Measurements from ENCODE around the gene TNFRSF13B. TPM values are rescaled to one million over a fixed set of nuclear protein-coding genes. Genes with fewer than 3 reads are reported as not detected.

TNFRSF13B gene
- total and polyA plus RNA-seq, 10 of the 15 experiments (the other 5 are each of a cell fraction or from before 2014, with no cell fraction given) = 15.5 to 231 (median 119) TPM

DNA sequence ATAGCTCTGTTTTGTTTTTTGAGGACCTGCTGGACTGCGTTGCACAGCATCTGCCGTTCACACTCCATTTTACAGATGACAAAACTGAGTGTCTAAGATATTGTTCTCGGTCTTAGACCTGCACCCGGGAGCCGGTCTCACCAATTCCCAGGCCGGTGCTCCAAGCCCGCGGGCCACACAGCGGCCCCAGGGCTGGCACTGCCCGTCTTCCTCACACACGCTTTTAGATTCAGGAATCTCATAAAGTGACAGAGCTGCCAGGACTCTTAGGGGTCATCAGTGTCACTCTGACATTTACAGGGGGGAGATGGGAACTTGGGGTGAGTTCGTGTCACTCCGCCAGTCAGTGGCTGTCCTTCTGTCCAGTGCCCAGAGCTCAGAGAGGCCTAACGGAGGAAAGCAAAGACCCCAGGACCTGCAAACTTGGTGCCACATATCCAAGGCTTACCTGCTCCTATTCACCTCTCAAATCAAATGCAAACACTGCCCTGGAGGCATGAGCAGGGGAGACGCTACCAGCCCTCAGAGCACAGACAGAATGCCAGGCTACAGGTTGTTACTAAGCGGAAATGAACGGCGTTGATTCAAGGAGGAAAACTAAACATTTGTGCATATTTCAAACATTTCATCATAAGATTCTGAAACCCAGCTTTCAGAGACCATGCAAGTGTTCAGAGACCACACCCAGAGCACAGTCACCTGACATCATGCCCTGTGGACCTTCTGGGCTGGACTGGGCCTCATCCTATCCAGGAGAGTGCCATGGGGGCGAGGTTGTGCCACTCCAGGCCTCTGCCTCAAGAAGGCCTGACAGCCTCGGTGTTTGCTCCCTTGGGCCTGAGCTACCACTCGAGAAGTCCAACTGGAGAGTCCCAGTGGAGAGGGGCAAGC, 29.5 kb downstream of the TNFRSF13B start (continued):
- TF ChIP-seq, protein P1, sequence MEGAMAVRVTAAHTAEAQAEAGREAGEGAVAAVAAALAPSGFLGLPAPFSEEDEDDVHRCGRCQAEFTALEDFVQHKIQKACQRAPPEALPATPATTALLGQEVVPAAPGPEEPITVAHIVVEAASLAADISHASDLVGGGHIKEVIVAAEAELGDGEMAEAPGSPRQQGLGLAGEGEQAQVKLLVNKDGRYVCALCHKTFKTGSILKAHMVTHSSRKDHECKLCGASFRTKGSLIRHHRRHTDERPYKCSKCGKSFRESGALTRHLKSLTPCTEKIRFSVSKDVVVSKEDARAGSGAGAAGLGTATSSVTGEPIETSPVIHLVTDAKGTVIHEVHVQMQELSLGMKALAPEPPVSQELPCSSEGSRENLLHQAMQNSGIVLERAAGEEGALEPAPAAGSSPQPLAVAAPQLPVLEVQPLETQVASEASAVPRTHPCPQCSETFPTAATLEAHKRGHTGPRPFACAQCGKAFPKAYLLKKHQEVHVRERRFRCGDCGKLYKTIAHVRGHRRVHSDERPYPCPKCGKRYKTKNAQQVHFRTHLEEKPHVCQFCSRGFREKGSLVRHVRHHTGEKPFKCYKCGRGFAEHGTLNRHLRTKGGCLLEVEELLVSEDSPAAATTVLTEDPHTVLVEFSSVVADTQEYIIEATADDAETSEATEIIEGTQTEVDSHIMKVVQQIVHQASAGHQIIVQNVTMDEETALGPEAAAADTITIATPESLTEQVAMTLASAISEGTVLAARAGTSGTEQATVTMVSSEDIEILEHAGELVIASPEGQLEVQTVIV (IDR thresholded peaks at IDR 0.05; ENCODE audit: borderline replicate concordance, partially characterized antibody) = no peak
- TF ChIP-seq SP1 (IDR thresholded peaks at IDR 0.05; ENCODE audit: low read depth, low read length) (no peak), CREB1 (IDR thresholded peaks at IDR 0.05; ENCODE audit: low read depth) (no peak), SMARCA5 (IDR thresholded peaks at IDR 0.05) (no peak), TCF7 (IDR thresholded peaks at IDR 0.05; ENCODE audit: borderline replicate concordance) (no peak), SIX5 (IDR thresholded peaks at IDR 0.05; ENCODE audit: low read depth, low read length, severe bottlenecking) (no peak), SREBF1 (IDR thresholded peaks at IDR 0.05; ENCODE audit: low read length) (no peak)

DNA sequence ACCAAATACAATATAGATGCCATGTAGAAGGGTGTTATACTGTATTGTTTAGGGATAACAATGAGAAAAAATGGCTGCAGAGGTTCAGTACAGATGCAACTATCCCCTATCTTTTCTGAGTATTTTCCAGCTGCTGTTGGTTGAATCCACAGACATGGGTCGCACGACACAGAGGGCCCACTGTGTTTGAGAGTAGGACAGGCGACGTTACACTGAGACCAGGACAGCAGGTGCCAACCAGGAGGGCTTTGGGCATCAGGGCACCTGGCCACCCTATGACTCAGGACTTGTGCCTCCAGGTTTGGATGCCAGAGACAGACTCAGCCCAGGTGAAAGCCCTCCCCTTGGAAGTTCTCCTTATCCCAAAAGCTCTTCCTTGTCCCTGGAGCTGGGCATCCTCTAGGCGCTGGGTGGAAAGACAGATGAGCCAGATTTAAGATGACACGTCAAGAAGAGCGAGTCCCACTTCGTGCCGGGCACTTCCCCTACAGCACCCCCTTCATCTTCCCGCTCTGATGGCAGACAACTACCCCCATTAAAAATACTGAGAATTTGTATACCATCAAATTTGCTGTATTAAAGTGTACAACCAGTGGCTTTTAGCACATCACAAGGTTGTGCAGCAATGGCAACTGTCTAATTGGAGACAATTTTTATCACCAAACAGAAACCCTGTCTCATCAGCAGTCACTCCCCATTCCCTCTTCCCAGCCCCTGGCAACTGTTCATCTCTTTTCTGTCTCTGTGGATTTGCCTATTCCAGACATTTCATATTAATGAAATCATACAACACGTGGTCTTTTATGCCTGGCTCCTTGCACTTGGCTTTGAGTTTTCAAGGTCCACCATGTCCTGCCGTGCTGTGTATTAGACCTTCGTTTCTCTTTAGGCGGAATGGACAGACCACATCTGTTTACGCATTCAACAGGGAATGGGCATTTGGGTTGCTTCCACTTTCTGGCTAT, 30.6 kb downstream of the TNFRSF13B start:
- ChIA-PET POLR2A (no interaction called here), SMC1A (ENCODE audit: uncharacterized antibody, unreplicated experiment) (no interaction called here), CTCF (no interaction called here), RAD21 (ENCODE audit: unreplicated experiment) (no interaction called here)
- no peak for ATAC-seq
- peaks cover 64 to 79% of the 10 kb centered on the region in 2 experiments for H3K36me3 ChIP-seq (ENCODE audit: control insufficient read depth in 2 of 2, insufficient read depth in 2 of 2, low read length in 1 of 2)
- no peak overlapping the region for H3K4me2 ChIP-seq (ENCODE audit: control insufficient read depth, insufficient read depth)
- no peak overlapping the region for H3K9ac ChIP-seq (ENCODE audit: control insufficient read depth, insufficient read depth, low read length)
- in situ Hi-C loops (cut with MboI) = no loop called here
- H3K79me2 ChIP-seq (ENCODE audit: control insufficient read depth, insufficient read depth, low read length) = peaks cover 38% of the 10 kb centered on the region
- H4K20me1 ChIP-seq (ENCODE audit: control insufficient read depth, insufficient read depth) = no peaks in the 10 kb centered on the region; the same call in 1 of the 2 replicates
- no peaks in the 10 kb centered on the region for H3K9me3 ChIP-seq (replicated peaks; ENCODE audit: control insufficient read depth, insufficient read depth, low read length)
- H2AFZ ChIP-seq (ENCODE audit: control insufficient read depth, low read depth, low read length) = no peak overlapping the region
- intact Hi-C loops (cut with micrococcal nuclease; ENCODE audit: unreplicated experiment) = loop anchor here (10.0 kb wide), 1 partner anchor 53 kb away; no protein-coding TSS in a partner anchor
- FAIRE-seq = no peak
- DNase-seq (ENCODE audit: low read depth, low spot score) = no peak
- no peak overlapping the region for H3K4me3 ChIP-seq
- no peaks in the 10 kb centered on the region for H3K27me3 ChIP-seq (replicated peaks in 1 of 2; ENCODE audit: control insufficient read depth in 2 of 2, insufficient read depth in 2 of 2, low read length in 1 of 2)
- BruUV-seq (replicated peaks) = no TSS peak
- 87% methylated on average over 15 of the region's 15 CpGs for WGBS (ENCODE audit: insufficient coverage, insufficient replicate concordance, low lambda C conversion rate, missing lambda C conversion rate)
- H3K27ac ChIP-seq (ENCODE audit: control insufficient read depth, insufficient read depth) = no peak overlapping the region
- peaks cover 9% of the 10 kb centered on the region for H3K4me1 ChIP-seq (ENCODE audit: control insufficient read depth, insufficient read depth, low read length)
- TF ChIP-seq PAX8 (IDR thresholded peaks at IDR 0.05) (no peak), JUNB (IDR thresholded peaks at IDR 0.05) (no peak), NFYA (IDR thresholded peaks at IDR 0.05; ENCODE audit: borderline replicate concordance, low read depth, low read length) (no peak), CBX3 (IDR thresholded peaks at IDR 0.05; ENCODE audit: borderline replicate concordance, low read depth) (no peak), SREBF1 (IDR thresholded peaks at IDR 0.05; ENCODE audit: low read length) (no peak), ZNF24 (IDR thresholded peaks at IDR 0.05) (no peak), RELA (IDR thresholded peaks at IDR 0.05; ENCODE audit: borderline replicate concordance, partially characterized antibody) (no peak), EED (IDR thresholded peaks at IDR 0.05; ENCODE audit: low read depth) (no peak), TCF7 (IDR thresholded peaks at IDR 0.05; ENCODE audit: borderline replicate concordance) (no peak), FOS (IDR thresholded peaks at IDR 0.05; ENCODE audit: borderline replicate concordance, extremely low read depth, insufficient read length) (no peak), SIN3A (IDR thresholded peaks at IDR 0.05; ENCODE audit: low read depth, low read length) (no peak)
- TF ChIP-seq, protein P2, sequence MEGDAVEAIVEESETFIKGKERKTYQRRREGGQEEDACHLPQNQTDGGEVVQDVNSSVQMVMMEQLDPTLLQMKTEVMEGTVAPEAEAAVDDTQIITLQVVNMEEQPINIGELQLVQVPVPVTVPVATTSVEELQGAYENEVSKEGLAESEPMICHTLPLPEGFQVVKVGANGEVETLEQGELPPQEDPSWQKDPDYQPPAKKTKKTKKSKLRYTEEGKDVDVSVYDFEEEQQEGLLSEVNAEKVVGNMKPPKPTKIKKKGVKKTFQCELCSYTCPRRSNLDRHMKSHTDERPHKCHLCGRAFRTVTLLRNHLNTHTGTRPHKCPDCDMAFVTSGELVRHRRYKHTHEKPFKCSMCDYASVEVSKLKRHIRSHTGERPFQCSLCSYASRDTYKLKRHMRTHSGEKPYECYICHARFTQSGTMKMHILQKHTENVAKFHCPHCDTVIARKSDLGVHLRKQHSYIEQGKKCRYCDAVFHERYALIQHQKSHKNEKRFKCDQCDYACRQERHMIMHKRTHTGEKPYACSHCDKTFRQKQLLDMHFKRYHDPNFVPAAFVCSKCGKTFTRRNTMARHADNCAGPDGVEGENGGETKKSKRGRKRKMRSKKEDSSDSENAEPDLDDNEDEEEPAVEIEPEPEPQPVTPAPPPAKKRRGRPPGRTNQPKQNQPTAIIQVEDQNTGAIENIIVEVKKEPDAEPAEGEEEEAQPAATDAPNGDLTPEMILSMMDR (IDR thresholded peaks at IDR 0.05 in 2 of 3, conservative IDR thresholded peaks at IDR 0.05 in 1 of 3; ENCODE audit: control insufficient read depth in 2 of 3, extremely low read depth in 1 of 3, insufficient read depth in 1 of 3, low read depth in 3 of 3, low read length in 3 of 3) = no peak
